Measurements from ENCODE around the gene SLC19A3. TPM values are rescaled to one million over a fixed set of nuclear protein-coding genes. Genes with fewer than 3 reads are reported as not detected.
"Not testable (repeated sequence)": the region's sequence is repeated elsewhere in the genome, so short reads cannot be mapped to it uniquely, and the experiment has no call there.

SLC19A3 gene
- total RNA-seq, 4 donors from 2014 or later: 0.51 to 4.8 (median 1.5) TPM

DNA sequence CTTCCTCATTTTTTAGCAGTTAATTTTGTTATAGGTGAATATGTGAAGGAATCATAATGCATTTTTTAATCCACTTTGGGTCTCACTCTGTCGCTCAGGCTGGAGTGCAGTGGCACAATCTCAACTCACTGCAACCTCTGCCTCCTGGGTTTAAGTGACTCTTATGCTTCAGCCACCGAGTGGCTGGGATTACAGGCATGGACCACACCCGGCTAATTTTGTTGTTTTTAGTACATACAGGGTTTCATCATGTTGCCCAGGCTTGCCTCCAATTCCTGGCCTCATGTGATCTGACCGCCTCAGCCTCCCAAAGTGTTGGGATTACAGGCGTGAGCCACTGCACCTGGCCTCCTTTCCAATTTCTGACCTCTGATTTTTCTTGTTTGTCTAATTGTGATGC lies 33.6 kb downstream of the SLC19A3 start:
- Histone ChIP-seq H3K9me3 (no peaks in the 10 kb centered on the region), H3K36me3 (no peaks in the 10 kb centered on the region), H3K27ac (no peak overlapping the region), H3K4me1 (no peaks in the 10 kb centered on the region), H3K27me3 (no peaks in the 10 kb centered on the region), H3K4me3 (no peak overlapping the region)
- intact Hi-C loops (cut with DNase I; ENCODE audit: low total_unique reads): no loop called here
- no peak for TF ChIP-seq POLR2A (IDR thresholded peaks at IDR 0.05)
- TF ChIP-seq, protein P1, sequence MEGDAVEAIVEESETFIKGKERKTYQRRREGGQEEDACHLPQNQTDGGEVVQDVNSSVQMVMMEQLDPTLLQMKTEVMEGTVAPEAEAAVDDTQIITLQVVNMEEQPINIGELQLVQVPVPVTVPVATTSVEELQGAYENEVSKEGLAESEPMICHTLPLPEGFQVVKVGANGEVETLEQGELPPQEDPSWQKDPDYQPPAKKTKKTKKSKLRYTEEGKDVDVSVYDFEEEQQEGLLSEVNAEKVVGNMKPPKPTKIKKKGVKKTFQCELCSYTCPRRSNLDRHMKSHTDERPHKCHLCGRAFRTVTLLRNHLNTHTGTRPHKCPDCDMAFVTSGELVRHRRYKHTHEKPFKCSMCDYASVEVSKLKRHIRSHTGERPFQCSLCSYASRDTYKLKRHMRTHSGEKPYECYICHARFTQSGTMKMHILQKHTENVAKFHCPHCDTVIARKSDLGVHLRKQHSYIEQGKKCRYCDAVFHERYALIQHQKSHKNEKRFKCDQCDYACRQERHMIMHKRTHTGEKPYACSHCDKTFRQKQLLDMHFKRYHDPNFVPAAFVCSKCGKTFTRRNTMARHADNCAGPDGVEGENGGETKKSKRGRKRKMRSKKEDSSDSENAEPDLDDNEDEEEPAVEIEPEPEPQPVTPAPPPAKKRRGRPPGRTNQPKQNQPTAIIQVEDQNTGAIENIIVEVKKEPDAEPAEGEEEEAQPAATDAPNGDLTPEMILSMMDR (IDR thresholded peaks at IDR 0.05): no peak
- no peak for DNase-seq

DNA sequence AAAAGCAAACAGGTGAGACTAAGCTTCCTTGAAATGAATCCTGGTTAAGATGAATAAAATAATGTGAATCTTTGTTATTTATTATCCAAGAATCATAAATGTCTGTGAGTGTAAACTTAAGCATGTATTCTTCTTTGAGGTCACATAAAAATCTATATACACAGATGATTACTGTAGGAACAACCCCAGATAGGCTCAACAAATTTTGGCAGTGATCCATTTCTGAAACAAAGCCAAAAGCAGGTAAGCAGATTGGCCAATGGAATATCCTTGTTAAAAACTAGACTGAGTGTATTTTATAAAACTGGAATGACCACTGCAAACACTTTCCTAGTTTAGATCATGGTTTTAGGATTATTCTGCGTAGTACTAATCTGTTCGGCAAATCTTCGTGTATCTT lies 39.9 kb downstream of the SLC19A3 start:
- H3K4me3 ChIP-seq: no peak overlapping the region
- intact Hi-C loops (cut with DNase I; ENCODE audit: low total_unique reads): no loop called here
- H3K9me3 ChIP-seq: no peaks in the 10 kb centered on the region
- DNase-seq: no peak
- H3K4me1 ChIP-seq: no peaks in the 10 kb centered on the region
- TF ChIP-seq, protein P1 (IDR thresholded peaks at IDR 0.05): no peak
- no peak for TF ChIP-seq POLR2A (IDR thresholded peaks at IDR 0.05)
- no peaks in the 10 kb centered on the region for H3K27me3 ChIP-seq
- H3K36me3 ChIP-seq: no peaks in the 10 kb centered on the region
- no peak overlapping the region for H3K27ac ChIP-seq

- DNase-seq: no peak
- Histone ChIP-seq H3K27ac (no peak overlapping the region), H3K4me1 (no peaks in the 10 kb centered on the region), H3K9me3 (no peaks in the 10 kb centered on the region), H3K27me3 (no peaks in the 10 kb centered on the region), H3K4me3 (no peak overlapping the region), H3K36me3 (no peaks in the 10 kb centered on the region)
- intact Hi-C loops (cut with DNase I; ENCODE audit: low total_unique reads): no loop called here
- no peak for TF ChIP-seq POLR2A (IDR thresholded peaks at IDR 0.05)
- TF ChIP-seq, protein P1 (IDR thresholded peaks at IDR 0.05): no peak
Measured at GRCh38 chr2:227674485-227674884, 43.3 kb downstream of the SLC19A3 start.

- intact Hi-C loops (cut with DNase I; ENCODE audit: low total_unique reads); H3K27ac ChIP-seq; H3K4me3 ChIP-seq; H3K4me1 ChIP-seq; H3K27me3 ChIP-seq; DNase-seq; H3K9me3 ChIP-seq; H3K36me3 ChIP-seq: not testable (repeated sequence)
Measured at GRCh38 chr2:227673620-227674019, 44.2 kb downstream of the SLC19A3 start.

- Histone ChIP-seq H3K27me3 (no peaks in the 10 kb centered on the region), H3K4me3 (no peak overlapping the region), H3K36me3 (no peaks in the 10 kb centered on the region), H3K9me3 (no peaks in the 10 kb centered on the region), H3K27ac (no peak overlapping the region), H3K4me1 (no peaks in the 10 kb centered on the region)
- TF ChIP-seq, protein P1 (IDR thresholded peaks at IDR 0.05): no peak
- no peak for TF ChIP-seq POLR2A (IDR thresholded peaks at IDR 0.05)
- intact Hi-C loops (cut with DNase I; ENCODE audit: low total_unique reads): no loop called here
- no peak for DNase-seq
Measured at GRCh38 chr2:227671170-227671905, 46.5 kb downstream of the SLC19A3 start.

DNA sequence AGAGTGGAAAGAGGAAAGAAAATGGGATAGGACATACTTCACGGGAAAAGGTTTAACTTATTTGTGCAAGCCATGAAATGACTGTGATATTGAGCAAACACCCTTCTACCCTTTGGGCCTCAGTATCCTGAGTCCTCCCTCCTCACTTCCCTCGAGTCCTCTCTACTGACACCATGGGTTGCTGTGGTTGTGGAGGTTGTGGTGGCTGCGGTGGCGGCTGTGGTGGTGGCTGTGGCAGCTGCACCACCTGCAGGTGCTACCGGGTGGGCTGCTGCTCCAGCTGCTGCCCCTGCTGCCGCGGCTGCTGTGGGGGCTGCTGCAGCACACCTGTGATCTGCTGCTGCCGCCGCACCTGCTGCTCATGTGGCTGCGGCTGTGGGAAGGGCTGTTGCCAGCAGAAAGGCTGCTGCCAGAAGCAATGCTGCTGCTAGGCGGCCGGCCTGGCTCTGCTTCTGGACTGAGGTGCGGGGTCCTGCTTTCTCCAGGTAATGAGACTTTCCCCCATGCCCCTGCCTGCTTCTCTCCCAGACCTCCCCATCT lies 51.1 kb downstream of the SLC19A3 start, which contains the start of gene SCYGR5:
Gene SCYGR5, plus strand, starts transcription at position 174 of the 540 bp plus-strand sequence. Its CDS starts 0 bp downstream, at position 174.
- H3K4me3 ChIP-seq; H3K4me1 ChIP-seq; H3K27ac ChIP-seq; H3K9me3 ChIP-seq; DNase-seq; H3K27me3 ChIP-seq; H3K36me3 ChIP-seq; intact Hi-C loops (cut with DNase I; ENCODE audit: low total_unique reads): not testable (repeated sequence)

Data from uterus (tissue), 4 donors.